RWPE1 (cell line): ENCODE data around the gene LRGUK.

Source experiments
- CTCF ChIA-PET: fragments of 350-600 bp; sonication (Branson Sonifier 250); formaldehyde crosslinking; extraction: SDS; loops from one replicate; lab custom pipeline; 2021; lab: Yijun Ruan, JAX
- POLR2A ChIA-PET: fragments of 400-600 bp; formaldehyde crosslinking; extraction: SDS; loops from one replicate; lab custom pipeline; 2020; ENCODE audit warnings: antibody characterized with exemption; ENCODE audit not compliant: low non-redundant PET; lab: Yijun Ruan, JAX
- DNase-seq: peaks from one replicate; pipeline ENCODE4 v3.0.0; 2012; ENCODE audit warnings: low spot score
- H3K27ac ChIP-seq: fragments of 450-650 bp; 2 replicates; pipeline ENCODE4 v1.5.1; 2017
- CTCF ChIP-seq: fragments of 450-650 bp; conservative IDR thresholded peaks from 2 replicates; pipeline ENCODE4 v1.5.1; 2017; ENCODE audit warnings: low read depth, mild to moderate bottlenecking

The LRGUK gene

GRCh38 chr7:134175334-134176036 lies 48.3 kb downstream of the LRGUK start:
- POLR2A ChIA-PET, result no interaction called here
- DNase-seq, result no peak
- H3K27ac ChIP-seq, result no peak overlapping the region
- CTCF ChIA-PET, result no interaction called here
- TF ChIP-seq CTCF, result no peak

GRCh38 chr7:134176037-134176350 lies 48.9 kb downstream of the LRGUK start:
- TF ChIP-seq CTCF, result no peak
- ChIA-PET CTCF (no interaction called here), POLR2A (no interaction called here)
- no peak overlapping the region for H3K27ac ChIP-seq
- no peak for DNase-seq

DNA sequence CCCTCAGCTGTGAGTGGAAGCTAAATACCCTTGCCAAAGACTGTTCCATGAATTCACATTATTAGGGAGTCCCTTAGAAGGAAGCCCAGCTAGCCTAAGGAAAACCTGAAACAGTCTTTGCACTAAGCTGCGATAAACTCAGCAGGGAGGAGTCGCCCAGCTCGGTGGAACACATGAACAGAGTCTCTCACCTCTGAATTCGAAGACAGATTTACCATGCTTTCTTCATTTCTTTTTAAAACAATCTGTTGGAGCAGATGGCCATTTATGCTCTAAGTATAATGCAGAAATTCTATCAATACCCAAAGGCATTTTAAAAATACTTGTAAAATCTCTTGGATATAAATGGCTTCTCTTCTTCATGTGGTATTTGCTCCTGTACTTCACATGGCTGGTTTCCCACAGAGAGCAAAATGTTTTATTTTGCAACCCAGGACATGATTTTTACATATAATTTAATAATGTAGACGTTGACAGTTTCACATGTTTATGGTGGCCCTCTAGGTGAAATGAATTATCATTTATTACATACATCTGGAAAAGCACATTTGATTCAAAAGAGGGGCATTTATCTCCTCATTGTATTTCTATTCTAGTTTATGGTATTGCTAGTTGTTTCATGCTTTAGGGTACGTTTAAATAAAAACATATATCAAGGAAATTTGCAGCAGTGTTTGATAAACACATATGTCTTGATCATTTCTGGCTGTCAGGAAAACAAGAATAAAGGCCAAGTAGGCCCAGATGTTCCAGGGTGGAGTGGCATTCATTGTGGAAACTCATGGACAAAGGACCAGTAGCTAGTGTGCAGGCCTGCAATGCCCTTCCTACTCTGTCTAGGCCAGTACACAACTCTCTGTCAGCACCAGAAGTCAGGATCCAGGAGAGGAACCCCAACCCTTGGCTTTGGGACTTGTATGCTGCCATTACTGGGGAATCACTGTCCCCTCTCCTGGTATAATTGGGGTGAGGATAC lies 52.2 kb downstream of the LRGUK start:
- DNase-seq, result no peak
- TF ChIP-seq CTCF, result no peak
- ChIA-PET CTCF (interaction anchor here (0.6 kb wide), 1 partner anchor 1135 kb away, joined by 3 read pairs; no protein-coding TSS in a partner anchor), POLR2A (no interaction called here)
- no peak overlapping the region for H3K27ac ChIP-seq

DNA sequence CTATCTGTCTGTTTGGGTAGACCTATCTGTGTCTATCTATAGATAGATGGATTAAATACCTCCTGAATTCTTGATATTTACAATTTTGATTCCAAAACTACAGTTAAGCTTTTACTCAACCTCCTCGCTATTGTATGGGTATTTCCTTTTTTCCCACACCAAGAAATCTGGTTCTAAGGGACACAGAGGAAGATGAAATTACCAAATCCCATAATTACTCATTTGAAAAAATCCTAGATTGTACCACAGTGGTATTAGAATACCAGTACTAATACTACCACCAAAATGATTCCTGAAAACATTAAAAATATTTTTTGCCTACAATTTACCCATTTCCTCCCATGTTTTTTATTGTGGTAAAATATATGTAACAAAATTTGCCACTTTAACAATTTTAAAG lies 53.2 kb downstream of the LRGUK start:
- DNase-seq, result no peak
- no peak overlapping the region for H3K27ac ChIP-seq
- POLR2A ChIA-PET, result no interaction called here
- CTCF ChIA-PET, result no interaction called here
- no peak for TF ChIP-seq CTCF

GRCh38 chr7:134182078-134182477 lies 54.9 kb downstream of the LRGUK start:
- DNase-seq, result no peak
- TF ChIP-seq CTCF, result no peak
- no peak overlapping the region for H3K27ac ChIP-seq
- ChIA-PET POLR2A (no interaction called here), CTCF (no interaction called here)

DNA sequence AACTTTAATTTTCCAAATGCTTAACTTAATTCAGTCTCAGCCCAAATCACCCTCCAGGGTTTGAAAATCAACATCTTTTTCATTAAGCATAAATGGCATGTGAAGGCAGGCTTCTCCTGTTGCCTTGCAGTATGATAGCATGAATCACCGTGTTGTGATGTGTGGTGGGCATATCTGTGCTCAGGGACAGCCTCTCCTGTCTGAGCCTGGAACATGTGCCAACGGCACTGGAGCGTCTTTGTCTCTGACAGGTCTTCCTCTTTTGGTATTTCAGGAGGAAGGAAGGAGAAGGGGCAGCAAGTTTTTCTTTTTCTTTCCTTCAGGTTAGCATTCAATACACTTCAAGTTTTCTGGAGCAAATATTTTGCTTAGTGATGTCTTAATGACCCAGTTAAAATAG lies 57.6 kb downstream of the LRGUK start:
- DNase-seq, result peak; percentile 38
- no peak overlapping the region for H3K27ac ChIP-seq
- POLR2A ChIA-PET, result no interaction called here
- TF ChIP-seq CTCF, result no peak
- CTCF ChIA-PET, result no interaction called here
